ENCODE measurements around the gene KLK6.
A peak's percentile ranks its signal among the peaks of the same experiment; 100 is the strongest.
"Not testable (repeated sequence)": the region's sequence is repeated elsewhere in the genome, so short reads cannot be mapped to it uniquely, and the experiment has no call there.

The KLK6 gene

GRCh38 chr19:50979758-50980157 lies 10.4 kb upstream of the KLK6 start:
- no peak for DNase-seq (ENCODE audit: insufficient read length, low spot score)
- no peak for FAIRE-seq

GRCh38 chr19:50978772-50979390 lies 9.5 kb upstream of the KLK6 start:
- no peak for FAIRE-seq
- DNase-seq (ENCODE audit: insufficient read length, low spot score): no peak
- no peak for TF ChIP-seq POLR2A (IDR thresholded peaks at IDR 0.05; ENCODE audit: low read depth, low read length)

More at GRCh38 chr19:50979758-50980157, 10.4 kb upstream of the KLK6 start:
- no peak for TF ChIP-seq POLR2A (IDR thresholded peaks at IDR 0.05; ENCODE audit: low read depth, low read length)

GRCh38 chr19:50977626-50978025 lies 8.2 kb upstream of the KLK6 start:
- TF ChIP-seq POLR2A (IDR thresholded peaks at IDR 0.05; ENCODE audit: low read depth, low read length): no peak
- DNase-seq (ENCODE audit: insufficient read length, low spot score): no peak
- no peak for FAIRE-seq

- FAIRE-seq (peak; percentile 45), DNase-seq (ENCODE audit: insufficient read length, low spot score) (peak; percentile 75)
- no peak for TF ChIP-seq POLR2A (IDR thresholded peaks at IDR 0.05; ENCODE audit: low read depth, low read length)
Observed at GRCh38 chr19:50975766-50976165, 6.4 kb upstream of the KLK6 start.

- TF ChIP-seq POLR2A (IDR thresholded peaks at IDR 0.05; ENCODE audit: low read depth, low read length): no peak
- DNase-seq (ENCODE audit: insufficient read length, low spot score): no peak
- FAIRE-seq: no peak
Observed at GRCh38 chr19:50974702-50975556, 5.5 kb upstream of the KLK6 start.

GRCh38 chr19:50972795-50973376 lies 3.5 kb upstream of the KLK6 start:
- TF ChIP-seq POLR2A (IDR thresholded peaks at IDR 0.05; ENCODE audit: low read depth, low read length): no peak
- FAIRE-seq: no peak
- no peak for DNase-seq (ENCODE audit: insufficient read length, low spot score)

- DNase-seq (ENCODE audit: insufficient read length, low spot score); FAIRE-seq: not testable (repeated sequence)
Observed at GRCh38 chr19:50969810-50970209, 419 bp upstream of the KLK6 start.

- DNase-seq (ENCODE audit: insufficient read length, low spot score): no peak
- TF ChIP-seq POLR2A (IDR thresholded peaks at IDR 0.05; ENCODE audit: low read depth, low read length): no peak
- FAIRE-seq: no peak
Observed at GRCh38 chr19:50968716-50969412, 527 bp downstream of the KLK6 start.

- FAIRE-seq (no peak), DNase-seq (ENCODE audit: insufficient read length, low spot score) (no peak)
- no peak for TF ChIP-seq POLR2A (IDR thresholded peaks at IDR 0.05; ENCODE audit: low read depth, low read length)
Observed at GRCh38 chr19:50967929-50968715, 1.3 kb downstream of the KLK6 start.

GRCh38 chr19:50964266-50964665 lies 5.1 kb downstream of the KLK6 start:
- no peak for FAIRE-seq
- no peak for DNase-seq (ENCODE audit: insufficient read length, low spot score)
- no peak for TF ChIP-seq POLR2A (IDR thresholded peaks at IDR 0.05; ENCODE audit: low read depth, low read length)

GRCh38 chr19:50963381-50963780 lies 6.0 kb downstream of the KLK6 start:
- no peak for TF ChIP-seq POLR2A (IDR thresholded peaks at IDR 0.05; ENCODE audit: low read depth, low read length)
- DNase-seq (ENCODE audit: insufficient read length, low spot score) (no peak), FAIRE-seq (no peak)

- no peak for FAIRE-seq
- TF ChIP-seq POLR2A (IDR thresholded peaks at IDR 0.05; ENCODE audit: low read depth, low read length): no peak
- DNase-seq (ENCODE audit: insufficient read length, low spot score): no peak
Observed at GRCh38 chr19:50962245-50962644, 7.1 kb downstream of the KLK6 start.

GRCh38 chr19:50959731-50960500 lies 9.5 kb downstream of the KLK6 start:
- DNase-seq (ENCODE audit: insufficient read length, low spot score) (no peak), FAIRE-seq (no peak)
- TF ChIP-seq POLR2A (IDR thresholded peaks at IDR 0.05; ENCODE audit: low read depth, low read length): no peak
